ENCODE results near the gene SOX13. TPM values are rescaled to one million over a fixed set of nuclear protein-coding genes. Genes with fewer than 3 reads are reported as not detected.

Gene SOX13
- total and polyA plus RNA-seq, 9 donors = 12.0 to 43.0 (median 21.8) TPM

DNA sequence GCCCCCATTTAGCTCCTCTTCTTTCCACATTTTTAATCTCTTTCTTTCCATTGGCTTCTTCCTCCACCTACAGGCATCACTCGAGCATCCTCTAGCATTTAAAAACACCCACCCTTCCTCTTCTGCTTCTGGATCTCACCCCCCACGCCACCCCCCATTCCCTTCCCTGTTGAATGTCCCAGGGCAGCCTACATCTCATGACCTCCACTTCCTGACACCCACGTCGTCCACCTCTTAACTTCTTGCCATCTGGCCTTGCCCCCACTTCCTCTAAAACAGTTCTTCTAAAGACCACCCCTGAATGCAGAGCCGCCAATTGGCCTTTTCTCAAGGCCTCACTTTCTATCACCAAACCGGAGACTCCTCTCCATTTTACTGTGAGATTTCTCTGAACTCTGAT lies 85.0 kb downstream of the SOX13 start:
- Histone ChIP-seq H3K4me3 (no peak overlapping the region), H3K9me3 (no peaks in the 10 kb centered on the region), H3K27me3 (no peaks in the 10 kb centered on the region), H3K27ac (no peak overlapping the region), H3K4me1 (ENCODE audit: insufficient read depth) (no peaks in the 10 kb centered on the region), H3K36me3 (no peaks in the 10 kb centered on the region)
- no peak for DNase-seq
- 48 to 61% (median 48%) methylated on average over 6 of the region's 6 CpGs for WGBS, 3 donors
- TF ChIP-seq EP300 (IDR thresholded peaks at IDR 0.05) = no peak
- no peak for TF ChIP-seq POLR2A (IDR thresholded peaks at IDR 0.05)
- TF ChIP-seq CTCF (IDR thresholded peaks at IDR 0.05) = no peak
- intact Hi-C loops (cut with DNase I) = no loop called here

DNA sequence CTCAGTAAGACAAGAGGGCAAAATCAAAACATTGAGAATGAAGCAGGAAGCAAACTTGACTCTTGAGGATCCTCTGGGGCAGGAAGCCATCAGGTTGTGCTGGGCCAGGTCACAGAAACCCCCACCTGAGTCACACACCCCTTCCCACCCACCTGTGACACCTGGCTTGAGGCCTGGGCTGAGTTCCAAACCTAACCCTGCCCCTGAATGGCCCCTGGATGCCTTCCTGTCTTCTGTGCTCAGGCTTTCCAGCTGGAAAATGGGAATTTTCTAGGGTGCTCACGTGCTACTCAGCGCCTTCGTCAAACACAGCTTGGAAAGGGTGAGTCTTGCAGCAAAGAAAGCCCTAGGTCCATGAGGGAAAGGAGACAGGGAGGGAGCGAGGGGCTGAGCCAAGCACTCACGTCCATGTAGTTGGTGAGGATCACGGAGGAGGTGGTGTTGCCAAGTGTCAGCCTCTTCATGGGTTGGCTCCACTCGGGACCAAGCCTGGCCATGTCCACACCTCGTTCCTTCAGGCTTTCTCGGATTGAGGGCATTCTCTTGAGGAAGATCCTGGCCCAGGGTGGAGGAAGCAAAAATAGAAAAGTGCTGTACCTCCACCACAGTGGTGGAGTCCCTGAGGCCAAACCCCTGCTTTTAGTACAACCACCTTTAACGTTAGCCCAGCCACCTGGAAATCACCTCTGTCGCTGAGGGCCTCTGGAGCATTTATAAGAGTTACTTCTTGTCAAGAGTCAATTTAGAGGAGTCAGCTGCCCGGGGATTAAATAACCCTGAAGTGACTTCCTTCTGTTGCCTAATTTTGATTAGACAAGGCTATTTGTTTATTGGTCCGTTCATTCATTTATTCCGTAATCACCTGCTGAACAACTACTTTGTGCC lies 88.9 kb downstream of the SOX13 start:
- H3K27me3 ChIP-seq = no peaks in the 10 kb centered on the region
- DNase-seq = no peak
- no peaks in the 10 kb centered on the region for H3K36me3 ChIP-seq
- H3K9me3 ChIP-seq = no peaks in the 10 kb centered on the region
- intact Hi-C loops (cut with DNase I) = loop anchor here (2.0 to 10.0 kb wide), 4 partner anchors 45 to 333 kb away; partner anchors contain the start of gene PIK3C2B (in 1 of the 4)
- 50 to 61% (median 59%) methylated on average over 14 of the region's 14 CpGs for WGBS, 3 donors
- H3K4me1 ChIP-seq (ENCODE audit: insufficient read depth) = no peaks in the 10 kb centered on the region
- no peak for TF ChIP-seq POLR2A (IDR thresholded peaks at IDR 0.05)
- TF ChIP-seq CTCF (IDR thresholded peaks at IDR 0.05) = no peak
- no peak for TF ChIP-seq EP300 (IDR thresholded peaks at IDR 0.05)
- H3K4me3 ChIP-seq = no peak overlapping the region
- H3K27ac ChIP-seq = no peak overlapping the region

GRCh38 chr1:204162494-204163074 lies 89.7 kb downstream of the SOX13 start:
- no peaks in the 10 kb centered on the region for H3K4me1 ChIP-seq (ENCODE audit: insufficient read depth)
- H3K4me3 ChIP-seq = no peak overlapping the region
- H3K36me3 ChIP-seq = no peaks in the 10 kb centered on the region
- H3K9me3 ChIP-seq = no peaks in the 10 kb centered on the region
- WGBS, 3 donors = 10 to 12% (median 11%) methylated on average over 7 of the region's 7 CpGs
- no peaks in the 10 kb centered on the region for H3K27me3 ChIP-seq
- H3K27ac ChIP-seq = no peak overlapping the region
- peak; percentile 73 to 89 (median 85) for DNase-seq
- intact Hi-C loops (cut with DNase I) = loop anchor here (2.0 to 10.0 kb wide), 4 partner anchors 45 to 332 kb away; partner anchors contain the start of gene PIK3C2B (in 1 of the 4)
- TF ChIP-seq CTCF (IDR thresholded peaks at IDR 0.05) (peak; percentile 89 to 95 (median 94)), POLR2A (IDR thresholded peaks at IDR 0.05) (no peak)

GRCh38 chr1:204166219-204166618 lies 93.3 kb downstream of the SOX13 start, which contains the start of gene REN:
Gene REN, minus strand, starts transcription at chr1:204166337. Its CDS starts 44 bp downstream, at chr1:204166293.
- DNase-seq = peak in 1 of 5 donors; percentile 13
- H3K27me3 ChIP-seq = no peaks in the 10 kb centered on the region

More at GRCh38 chr1:204166219-204166618, 93.3 kb downstream of the SOX13 start, which contains the start of gene REN:
- TF ChIP-seq POLR2A (IDR thresholded peaks at IDR 0.05) = no peak
- Histone ChIP-seq H3K4me1 (ENCODE audit: insufficient read depth) (no peaks in the 10 kb centered on the region), H3K36me3 (no peaks in the 10 kb centered on the region), H3K27ac (no peak within 1 kb of the TSS), H3K4me3 (no peak within 1 kb of the TSS), H3K9me3 (no peaks in the 10 kb centered on the region)
- 50 to 53% (median 51%) methylated on average over 5 of the region's 5 CpGs for WGBS, 3 donors
- intact Hi-C loops (cut with DNase I) = loop anchor here in 1 of 4 donors (10.0 kb wide), 1 partner anchor 329 kb away; the partner anchor contains the start of gene PIK3C2B
